ENCODE results near the gene SLC40A1. TPM values are rescaled to one million over a fixed set of nuclear protein-coding genes. Genes with fewer than 3 reads are reported as not detected.

Gene SLC40A1
- total and polyA plus RNA-seq, 7 donors = 8.4 to 65.7 (median 27.8) TPM

GRCh38 chr2:189514104-189514503 lies 66.5 kb downstream of the SLC40A1 start:
- TF ChIP-seq, protein P1, sequence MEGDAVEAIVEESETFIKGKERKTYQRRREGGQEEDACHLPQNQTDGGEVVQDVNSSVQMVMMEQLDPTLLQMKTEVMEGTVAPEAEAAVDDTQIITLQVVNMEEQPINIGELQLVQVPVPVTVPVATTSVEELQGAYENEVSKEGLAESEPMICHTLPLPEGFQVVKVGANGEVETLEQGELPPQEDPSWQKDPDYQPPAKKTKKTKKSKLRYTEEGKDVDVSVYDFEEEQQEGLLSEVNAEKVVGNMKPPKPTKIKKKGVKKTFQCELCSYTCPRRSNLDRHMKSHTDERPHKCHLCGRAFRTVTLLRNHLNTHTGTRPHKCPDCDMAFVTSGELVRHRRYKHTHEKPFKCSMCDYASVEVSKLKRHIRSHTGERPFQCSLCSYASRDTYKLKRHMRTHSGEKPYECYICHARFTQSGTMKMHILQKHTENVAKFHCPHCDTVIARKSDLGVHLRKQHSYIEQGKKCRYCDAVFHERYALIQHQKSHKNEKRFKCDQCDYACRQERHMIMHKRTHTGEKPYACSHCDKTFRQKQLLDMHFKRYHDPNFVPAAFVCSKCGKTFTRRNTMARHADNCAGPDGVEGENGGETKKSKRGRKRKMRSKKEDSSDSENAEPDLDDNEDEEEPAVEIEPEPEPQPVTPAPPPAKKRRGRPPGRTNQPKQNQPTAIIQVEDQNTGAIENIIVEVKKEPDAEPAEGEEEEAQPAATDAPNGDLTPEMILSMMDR (IDR thresholded peaks at IDR 0.05) = no peak
- Histone ChIP-seq H3K36me3 (ENCODE audit: insufficient read depth in 1 of 2, low read depth in 1 of 2) (no peaks in the 10 kb centered on the region), H3K4me1 (no peaks in the 10 kb centered on the region), H3K27ac (no peak overlapping the region), H3K27me3 (ENCODE audit: insufficient read depth in 3 of 3, low read length in 2 of 3) (no peaks in the 10 kb centered on the region), H3K4me3 (no peak overlapping the region), H3K9me3 (no peaks in the 10 kb centered on the region)
- no peak for ATAC-seq
- DNase-seq = no peak
- 92 to 98% (median 96%) methylated on average over 3 of the region's 3 CpGs for WGBS, 3 donors
- intact Hi-C loops (cut with DNase I) = no loop called here

GRCh38 chr2:189512879-189513278 lies 67.7 kb downstream of the SLC40A1 start:
- no peaks in the 10 kb centered on the region for H3K9me3 ChIP-seq
- ATAC-seq = no peak
- no peak for DNase-seq
- H3K4me1 ChIP-seq = no peaks in the 10 kb centered on the region
- H3K27ac ChIP-seq = no peak overlapping the region
- H3K27me3 ChIP-seq (ENCODE audit: insufficient read depth in 3 of 3, low read length in 2 of 3) = no peaks in the 10 kb centered on the region
- WGBS, 3 donors = 41 to 66% (median 50%) methylated on average over 3 of the region's 3 CpGs
- intact Hi-C loops (cut with DNase I) = no loop called here
- no peak overlapping the region for H3K4me3 ChIP-seq
- no peaks in the 10 kb centered on the region for H3K36me3 ChIP-seq (ENCODE audit: insufficient read depth in 1 of 2, low read depth in 1 of 2)
- TF ChIP-seq, protein P1 (IDR thresholded peaks at IDR 0.05) = no peak

DNA sequence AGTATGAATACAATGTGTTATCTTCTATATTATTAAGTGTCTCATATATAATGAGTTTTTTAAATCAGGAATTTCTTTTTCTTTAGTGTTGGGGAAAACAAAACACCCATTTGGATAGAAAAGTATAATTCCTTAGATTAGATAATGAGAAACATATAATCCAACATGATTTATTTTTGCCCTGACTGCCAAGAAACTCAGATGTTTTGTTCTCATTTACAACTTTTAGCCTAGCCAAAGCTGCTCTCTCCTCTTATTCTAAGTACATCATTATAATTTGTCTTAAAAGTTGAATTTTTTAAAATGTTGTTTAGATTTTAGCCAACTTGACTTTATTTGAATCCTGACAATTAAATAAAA lies 68.6 kb downstream of the SLC40A1 start:
- Histone ChIP-seq H3K4me1 (no peaks in the 10 kb centered on the region), H3K27ac (no peak overlapping the region), H3K9me3 (no peaks in the 10 kb centered on the region), H3K36me3 (ENCODE audit: insufficient read depth in 1 of 2, low read depth in 1 of 2) (no peaks in the 10 kb centered on the region), H3K4me3 (no peak overlapping the region), H3K27me3 (ENCODE audit: insufficient read depth in 3 of 3, low read length in 2 of 3) (no peaks in the 10 kb centered on the region)
- ATAC-seq (no peak), DNase-seq (no peak)
- intact Hi-C loops (cut with DNase I) = no loop called here
- TF ChIP-seq, protein P1 (IDR thresholded peaks at IDR 0.05) = no peak

GRCh38 chr2:189511210-189511959 lies 69.2 kb downstream of the SLC40A1 start:
- 83 to 92% (median 92%) methylated on average over 2 of the region's 2 CpGs for WGBS, 3 donors
- H3K27me3 ChIP-seq (ENCODE audit: insufficient read depth in 3 of 3, low read length in 2 of 3) = no peaks in the 10 kb centered on the region
- H3K36me3 ChIP-seq (ENCODE audit: insufficient read depth in 1 of 2, low read depth in 1 of 2) = no peaks in the 10 kb centered on the region
- no peak for ATAC-seq
- H3K9me3 ChIP-seq = no peaks in the 10 kb centered on the region
- TF ChIP-seq, protein P1 (IDR thresholded peaks at IDR 0.05) = no peak
- no peaks in the 10 kb centered on the region for H3K4me1 ChIP-seq
- no peak overlapping the region for H3K27ac ChIP-seq
- H3K4me3 ChIP-seq = no peak overlapping the region
- no peak for DNase-seq
- intact Hi-C loops (cut with DNase I) = no loop called here

Other genes starting within 250 kb of the SLC40A1 start
- 10 to 100 TPM; 17.4 to 20.3 (median 18.6) TPM for gene WDR75, start 139.3 kb downstream of the SLC40A1 start, total RNA-seq
- gene WDR75, start 139.3 kb downstream of the SLC40A1 start, polyA plus RNA-seq = 10 to 100 TPM in 2 of 3 donors, 1 to 10 TPM in 1; 9.2 to 16.7 (median 10.8) TPM
- 10 to 100 TPM; 50.8 to 67.0 (median 62.0) TPM for gene ASNSD1, start 80.7 kb upstream of the SLC40A1 start, total RNA-seq
- gene ASNSD1, start 80.7 kb upstream of the SLC40A1 start, polyA plus RNA-seq = 100 to 1,000 TPM in 1 of 3 donors, 10 to 100 TPM in 2; 57.9 to 148 (median 66.6) TPM
- 1 to 10 TPM; 4.1 to 8.7 (median 6.0) TPM for gene ANKAR, start 93.9 kb upstream of the SLC40A1 start, total RNA-seq
- 1 to 10 TPM in 1 of 3 donors, under 1 TPM in 2; 0.72 to 3.6 (median 0.98) TPM for gene ANKAR, start 93.9 kb upstream of the SLC40A1 start, polyA plus RNA-seq
- 1 to 10 TPM; 3.4 to 5.9 (median 4.5) TPM for gene OSGEPL1, start 182.0 kb upstream of the SLC40A1 start, total RNA-seq
- gene OSGEPL1, start 182.0 kb upstream of the SLC40A1 start, polyA plus RNA-seq = 10 to 100 TPM in 1 of 3 donors, 1 to 10 TPM in 2; 2.9 to 12.3 (median 4.1) TPM
- 10 to 100 TPM; 18.7 to 22.2 (median 20.1) TPM for gene ORMDL1, start 203.6 kb upstream of the SLC40A1 start, total RNA-seq
- 10 to 100 TPM; 24.0 to 54.5 (median 41.2) TPM for gene ORMDL1, start 203.6 kb upstream of the SLC40A1 start, polyA plus RNA-seq
- 10 to 100 TPM in 3 of 4 donors, 1 to 10 TPM in 1; 8.7 to 20.3 (median 11.6) TPM for gene PMS1, start 203.7 kb upstream of the SLC40A1 start, total RNA-seq
- gene PMS1, start 203.7 kb upstream of the SLC40A1 start, polyA plus RNA-seq = 10 to 100 TPM in 1 of 3 donors, 1 to 10 TPM in 2; 4.6 to 10.5 (median 7.4) TPM